Neural cell (in vitro differentiated cells): ENCODE data around the gene NCK1. TPM values are rescaled to one million over a fixed set of nuclear protein-coding genes. Genes with fewer than 3 reads are reported as not detected.
"Not testable (repeated sequence)": the region's sequence is repeated elsewhere in the genome, so short reads cannot be mapped to it uniquely, and the experiment has no call there.

Experiments used
- H2AFZ ChIP-seq: fragments of 200-600, 300-800 bp; sonication (generic), shearing (Covaris generic); 2 replicates; pipeline ENCODE4 v1.6.0; 2014; ENCODE audit warnings: low read depth, mild to moderate bottlenecking, antibody characterized with exemption, low read length, moderate library complexity
- H3F3A ChIP-seq: fragments of 200-600 bp; shearing (Covaris generic); 2 replicates; pipeline ENCODE4 v1.6.1; 2016; ENCODE audit warnings: mild to moderate bottlenecking, moderate library complexity, mixed read lengths, antibody characterized with exemption, low read length; ENCODE audit not compliant: insufficient read depth, poor library complexity, severe bottlenecking
- H3K27ac ChIP-seq: fragments of 200-600, 300-800 bp; sonication (generic), shearing (Covaris generic); 2 replicates; pipeline ENCODE4 v1.5.1; 2014; ENCODE audit warnings: mild to moderate bottlenecking, low read length, moderate library complexity
- H3K27me3 ChIP-seq: fragments of 300-800, 200-600 bp; sonication (generic), shearing (Covaris generic); 2 replicates; pipeline ENCODE4 v1.6.0; 2014; ENCODE audit warnings: mild to moderate bottlenecking, low read depth, low read length, moderate library complexity; ENCODE audit not compliant: insufficient read depth
- H3K36me3 ChIP-seq: fragments of 300-800, 200-600 bp; sonication (generic), shearing (Covaris generic); 2 replicates; pipeline ENCODE4 v1.5.1; 2014; ENCODE audit warnings: mild to moderate bottlenecking, antibody characterized with exemption, low read length, moderate library complexity; ENCODE audit not compliant: insufficient read depth
- H3K4me2 ChIP-seq: fragments of 300-800, 200-600 bp; sonication (generic), shearing (Covaris generic); 2 replicates; pipeline ENCODE4 v1.6.0; 2014; ENCODE audit warnings: mild to moderate bottlenecking, low read length
- H3K4me3 ChIP-seq: fragments of 300-800, 200-600 bp; sonication (generic), shearing (Covaris generic); 2 replicates; pipeline ENCODE4 v1.5.1; 2014; ENCODE audit warnings: mild to moderate bottlenecking, low read length, moderate library complexity
- H3K79me2 ChIP-seq: fragments of 200-600 bp; shearing (Covaris generic); replicated peaks from 2 replicates; pipeline ENCODE4 v1.6.0; 2014; ENCODE audit warnings: mild to moderate bottlenecking, low read length, moderate library complexity; ENCODE audit not compliant: insufficient read depth
- H3K9ac ChIP-seq: fragments of 300-800, 200-600 bp; sonication (generic), shearing (Covaris generic); 2 replicates; pipeline ENCODE4 v1.6.1; 2016; ENCODE audit warnings: mild to moderate bottlenecking, low read length, mixed read lengths
- H3K9me2 ChIP-seq: fragments of 200-600 bp; shearing (Covaris generic); 2 replicates; pipeline ENCODE4 v1.6.1; 2016; ENCODE audit warnings: mild to moderate bottlenecking, low read length, mixed read lengths; ENCODE audit not compliant: insufficient read depth
- H3K9me3 ChIP-seq: fragments of 200-600, 300-800 bp; sonication (generic), shearing (Covaris generic); 2 replicates; pipeline ENCODE4 v1.6.1; 2016; ENCODE audit warnings: mild to moderate bottlenecking, mixed run types, low read length, moderate library complexity, mixed read lengths
- H4K20me1 ChIP-seq: fragments of 200-600 bp; shearing (Covaris generic); 2 replicates; pipeline ENCODE4 v1.6.1; 2016; ENCODE audit warnings: mild to moderate bottlenecking, mixed run types; ENCODE audit not compliant: insufficient read depth
- CTCF ChIP-seq: fragments of 450-650 bp; IDR thresholded peaks from 2 replicates; pipeline ENCODE4 v1.5.1; 2014; ENCODE audit warnings: antibody characterized with exemption, mild to moderate bottlenecking, moderate library complexity; ENCODE audit not compliant: poor library complexity, severe bottlenecking
- EP300 ChIP-seq: fragments of 450-650 bp; conservative IDR thresholded peaks from 2 replicates; pipeline ENCODE4 v1.6.1; 2014; ENCODE audit warnings: antibody characterized with exemption, mild to moderate bottlenecking, moderate library complexity; ENCODE audit not compliant: poor library complexity, severe bottlenecking
- EZH2 ChIP-seq: fragments of 200-600, 300-800 bp; shearing (Covaris generic), sonication (generic); IDR thresholded peaks from 2 replicates; pipeline ENCODE4 v1.6.1; 2014; ENCODE audit warnings: antibody characterized with exemption, low read length, borderline replicate concordance, mild to moderate bottlenecking; ENCODE audit not compliant: insufficient read depth, poor library complexity, severe bottlenecking
- MXI1 ChIP-seq: fragments of 450-650 bp; conservative IDR thresholded peaks from 2 replicates; pipeline ENCODE4 v1.6.1; 2014; ENCODE audit warnings: antibody characterized with exemption, mild to moderate bottlenecking; ENCODE audit not compliant: poor library complexity, severe bottlenecking
- POLR2AphosphoS5 ChIP-seq: IDR thresholded peaks from 2 replicates; pipeline ENCODE4 v1.6.1; 2012
- RAD21 ChIP-seq: fragments of 450-650 bp; conservative IDR thresholded peaks from 2 replicates; pipeline ENCODE4 v1.6.1; 2014; ENCODE audit warnings: antibody characterized with exemption, mild to moderate bottlenecking, moderate library complexity
- REST ChIP-seq: IDR thresholded peaks from 2 replicates; pipeline ENCODE4 v1.6.1; 2012; ENCODE audit warnings: borderline replicate concordance
- SMC3 ChIP-seq: fragments of 450-650 bp; conservative IDR thresholded peaks from 2 replicates; pipeline ENCODE4 v1.6.1; 2014; ENCODE audit warnings: antibody characterized with exemption, mild to moderate bottlenecking, moderate library complexity; ENCODE audit not compliant: poor library complexity
- TAF1 ChIP-seq: IDR thresholded peaks from 2 replicates; pipeline ENCODE4 v1.6.1; 2012; ENCODE audit warnings: low read depth
- polyA plus RNA-seq: library from polyadenylated mRNA; depleted of rRNA; stranded (reverse); fragments of >200 nt; gene quantifications from 2 replicates; pipeline ENCODE4 v1.2.3, GENCODE V29; 2014

NCK1 gene
- polyA plus RNA-seq, 1 donor from 2014 or later = 21.5 TPM

- Histone ChIP-seq H2AFZ (no peak overlapping the region), H3K27me3 (no peaks in the 10 kb centered on the region), H3K9me2 (no peaks in the 10 kb centered on the region), H3K4me2 (no peak overlapping the region), H4K20me1 (no peaks in the 10 kb centered on the region), H3K9ac (no peak overlapping the region), H3K4me3 (no peak overlapping the region), H3K27ac (no peak overlapping the region), H3K9me3 (no peaks in the 10 kb centered on the region), H3K79me2 (no peaks in the 10 kb centered on the region), H3K36me3 (no peaks in the 10 kb centered on the region), H3F3A (no peaks in the 10 kb centered on the region)
- no peak for TF ChIP-seq EZH2
- TF ChIP-seq RAD21 = no peak
Observed at GRCh38 chr3:136984837-136985236, 122.8 kb downstream of the NCK1 start.

GRCh38 chr3:136987398-136987980 is 125.5 kb downstream of the NCK1 start:
- H3K27me3 ChIP-seq, H3K27ac ChIP-seq, H2AFZ ChIP-seq, H3K9me3 ChIP-seq, H3K4me2 ChIP-seq, H3F3A ChIP-seq, H3K79me2 ChIP-seq, H4K20me1 ChIP-seq, H3K9me2 ChIP-seq, H3K4me3 ChIP-seq, H3K36me3 ChIP-seq, H3K9ac ChIP-seq: not testable (repeated sequence)

- no peaks in the 10 kb centered on the region for H4K20me1 ChIP-seq
- H3F3A ChIP-seq = no peaks in the 10 kb centered on the region
- no peaks in the 10 kb centered on the region for H3K27me3 ChIP-seq
- no peak overlapping the region for H3K4me3 ChIP-seq
- TF ChIP-seq SMC3 (no peak), EP300 (no peak), TAF1 (no peak), RAD21 (no peak), REST (no peak), MXI1 (no peak), POLR2AphosphoS5 (no peak), EZH2 (no peak), CTCF (no peak)
- no peak overlapping the region for H3K9ac ChIP-seq
- no peaks in the 10 kb centered on the region for H3K9me2 ChIP-seq
- H2AFZ ChIP-seq = no peak overlapping the region
- no peak overlapping the region for H3K27ac ChIP-seq
- no peaks in the 10 kb centered on the region for H3K79me2 ChIP-seq
- no peak overlapping the region for H3K4me2 ChIP-seq
- H3K9me3 ChIP-seq = no peaks in the 10 kb centered on the region
- no peaks in the 10 kb centered on the region for H3K36me3 ChIP-seq
Observed at GRCh38 chr3:136988651-136989050, 126.6 kb downstream of the NCK1 start.
